ENCODE measurements around the gene VAV1.

DNA sequence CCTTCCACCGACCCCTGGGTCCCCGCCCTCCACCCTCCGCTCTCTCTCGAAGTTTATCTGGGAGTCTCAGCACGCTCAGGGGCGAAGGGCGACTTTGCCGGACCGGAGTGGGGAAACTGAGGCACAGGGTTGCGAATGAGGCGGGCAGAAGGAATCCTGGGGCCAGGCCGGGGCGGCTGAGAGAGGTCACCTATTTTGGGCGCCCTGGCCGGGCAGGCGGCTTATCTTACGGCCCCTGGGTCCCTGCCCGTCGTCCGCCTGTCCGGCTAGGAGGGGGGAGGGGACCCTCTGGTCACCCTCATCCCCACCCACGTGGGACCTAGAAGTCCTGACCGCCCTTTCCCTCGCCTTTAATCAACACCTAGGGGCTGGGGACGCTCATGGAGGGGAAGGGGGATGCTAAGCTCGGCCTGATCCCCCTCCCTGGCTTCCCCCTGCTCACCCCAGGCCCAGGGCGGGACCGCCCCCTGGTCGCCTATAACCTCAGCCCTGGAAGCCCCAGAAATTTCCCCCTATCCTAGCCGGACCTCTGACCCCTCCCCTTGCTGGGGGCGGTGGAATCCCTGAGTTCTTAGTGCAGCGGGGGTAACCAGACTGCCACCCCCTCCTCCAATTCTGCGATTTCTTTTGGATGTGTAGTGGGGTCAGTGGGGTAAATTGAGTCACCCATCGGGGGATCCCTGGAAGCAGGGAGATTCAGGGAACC is 32.5 kb upstream of the VAV1 start:
- TF ChIP-seq CTCF (IDR thresholded peaks at IDR 0.05; ENCODE audit: low read length), result no peak
- no peak for TF ChIP-seq EZH2 (optimal IDR thresholded peaks at IDR 0.05; ENCODE audit: low read depth, low read length)

Data from MM.1S (cell line).